ENCODE results near the gene APOBEC3C. TPM values are rescaled to one million over a fixed set of nuclear protein-coding genes. Genes with fewer than 3 reads are reported as not detected.
"Not testable (repeated sequence)": the region's sequence is repeated elsewhere in the genome, so short reads cannot be mapped to it uniquely, and the experiment has no call there.

APOBEC3C gene
- total RNA-seq, 2 experiments from 2014 or later: 13.9 to 14.8 TPM

GRCh38 chr22:39055658-39056057 is 41.6 kb downstream of the APOBEC3C start:
- CTCF ChIA-PET: no interaction called here

GRCh38 chr22:39061290-39061689 is 47.2 kb downstream of the APOBEC3C start:
- H3K27me3 Mint-ChIP-seq; H3K36me3 Mint-ChIP-seq (ENCODE audit: low read depth); H3K9me3 Mint-ChIP-seq; H3K4me1 Mint-ChIP-seq (ENCODE audit: low read depth); intact Hi-C loops (cut with DNase I, micrococcal nuclease); CTCF ChIA-PET; H3K27ac Mint-ChIP-seq; H3K27me3 ChIP-seq (ENCODE audit: control insufficient read depth in 1 of 2, insufficient read depth in 2 of 2, low read length in 2 of 2); ATAC-seq (ENCODE audit: poor library complexity); DNase-seq; H3K4me3 ChIP-seq (ENCODE audit: low read length); H3K4me3 Mint-ChIP-seq; H3K36me3 ChIP-seq (ENCODE audit: insufficient read depth, low read length); POLR2A ChIA-PET; H3K4me1 ChIP-seq (ENCODE audit: insufficient read depth, low read length); H3K27ac ChIP-seq (ENCODE audit: low read depth in 1 of 2, low read length in 2 of 2); H3K9me3 ChIP-seq (ENCODE audit: control insufficient read depth in 1 of 2, insufficient read depth in 1 of 2, low read length in 2 of 2): not testable (repeated sequence)

More at GRCh38 chr22:39055658-39056057, 41.6 kb downstream of the APOBEC3C start:
- no peaks in the 10 kb centered on the region for H3K4me1 ChIP-seq (ENCODE audit: insufficient read depth, low read length)
- intact Hi-C loops (cut with DNase I, micrococcal nuclease): no loop called here
- no peak for ATAC-seq (ENCODE audit: poor library complexity)
- POLR2A ChIA-PET: no interaction called here
- DNase-seq: no peak
- Mint-ChIP-seq H3K4me3 (no peak overlapping the region), H3K27ac (no peak overlapping the region), H3K9me3 (no peaks in the 10 kb centered on the region), H3K4me1 (ENCODE audit: low read depth) (no peaks in the 10 kb centered on the region), H3K36me3 (ENCODE audit: low read depth) (no peaks in the 10 kb centered on the region), H3K27me3 (no peaks in the 10 kb centered on the region)
- H3K36me3 ChIP-seq (ENCODE audit: insufficient read depth, low read length): no peaks in the 10 kb centered on the region
- H3K9me3 ChIP-seq (ENCODE audit: control insufficient read depth in 1 of 2, insufficient read depth in 1 of 2, low read length in 2 of 2): no peaks in the 10 kb centered on the region
- no peak overlapping the region for H3K27ac ChIP-seq (ENCODE audit: low read depth in 1 of 2, low read length in 2 of 2)
- TF ChIP-seq CTCF (IDR thresholded peaks at IDR 0.05): no peak
- no peak overlapping the region for H3K4me3 ChIP-seq (ENCODE audit: low read length)
- H3K27me3 ChIP-seq (ENCODE audit: control insufficient read depth in 1 of 2, insufficient read depth in 2 of 2, low read length in 2 of 2): no peaks in the 10 kb centered on the region

GRCh38 chr22:39061951-39062350 is 47.9 kb downstream of the APOBEC3C start:
- H3K27ac Mint-ChIP-seq; H3K4me1 Mint-ChIP-seq (ENCODE audit: low read depth); H3K27ac ChIP-seq (ENCODE audit: low read depth in 1 of 2, low read length in 2 of 2); H3K36me3 ChIP-seq (ENCODE audit: insufficient read depth, low read length); DNase-seq; H3K4me3 Mint-ChIP-seq; H3K9me3 ChIP-seq (ENCODE audit: control insufficient read depth in 1 of 2, insufficient read depth in 1 of 2, low read length in 2 of 2); intact Hi-C loops (cut with DNase I, micrococcal nuclease); CTCF ChIA-PET; H3K9me3 Mint-ChIP-seq; H3K36me3 Mint-ChIP-seq (ENCODE audit: low read depth); H3K27me3 ChIP-seq (ENCODE audit: control insufficient read depth in 1 of 2, insufficient read depth in 2 of 2, low read length in 2 of 2); POLR2A ChIA-PET; ATAC-seq (ENCODE audit: poor library complexity); H3K27me3 Mint-ChIP-seq; H3K4me1 ChIP-seq (ENCODE audit: insufficient read depth, low read length); H3K4me3 ChIP-seq (ENCODE audit: low read length): not testable (repeated sequence)

GRCh38 chr22:39063904-39064303 is 49.8 kb downstream of the APOBEC3C start:
- H3K9me3 ChIP-seq (ENCODE audit: control insufficient read depth in 1 of 2, insufficient read depth in 1 of 2, low read length in 2 of 2); H3K4me3 ChIP-seq (ENCODE audit: low read length); DNase-seq; H3K4me1 Mint-ChIP-seq (ENCODE audit: low read depth); H3K4me3 Mint-ChIP-seq; H3K27ac ChIP-seq (ENCODE audit: low read depth in 1 of 2, low read length in 2 of 2); H3K27ac Mint-ChIP-seq; intact Hi-C loops (cut with DNase I, micrococcal nuclease); H3K4me1 ChIP-seq (ENCODE audit: insufficient read depth, low read length); H3K27me3 Mint-ChIP-seq; H3K36me3 Mint-ChIP-seq (ENCODE audit: low read depth); H3K27me3 ChIP-seq (ENCODE audit: control insufficient read depth in 1 of 2, insufficient read depth in 2 of 2, low read length in 2 of 2); ATAC-seq (ENCODE audit: poor library complexity); H3K36me3 ChIP-seq (ENCODE audit: insufficient read depth, low read length); H3K9me3 Mint-ChIP-seq: not testable (repeated sequence)
- ChIA-PET POLR2A (interaction anchor here (0.6 kb wide), 1 partner anchor 35 kb away, joined by 3 read pairs; no protein-coding TSS in a partner anchor), CTCF (interaction anchor here (0.6 kb wide), 1 partner anchor 32 kb away, joined by 3 read pairs; no protein-coding TSS in a partner anchor)

GRCh38 chr22:39066442-39067276 is 52.6 kb downstream of the APOBEC3C start:
- H3K4me3 ChIP-seq (ENCODE audit: low read length); H3K4me1 Mint-ChIP-seq (ENCODE audit: low read depth); H3K27me3 Mint-ChIP-seq; H3K4me1 ChIP-seq (ENCODE audit: insufficient read depth, low read length); H3K9me3 Mint-ChIP-seq; H3K9me3 ChIP-seq (ENCODE audit: control insufficient read depth in 1 of 2, insufficient read depth in 1 of 2, low read length in 2 of 2); H3K27ac ChIP-seq (ENCODE audit: low read depth in 1 of 2, low read length in 2 of 2); intact Hi-C loops (cut with DNase I, micrococcal nuclease); H3K27me3 ChIP-seq (ENCODE audit: control insufficient read depth in 1 of 2, insufficient read depth in 2 of 2, low read length in 2 of 2); H3K36me3 ChIP-seq (ENCODE audit: insufficient read depth, low read length); H3K4me3 Mint-ChIP-seq; H3K36me3 Mint-ChIP-seq (ENCODE audit: low read depth); ATAC-seq (ENCODE audit: poor library complexity); POLR2A ChIA-PET; CTCF ChIA-PET; H3K27ac Mint-ChIP-seq; DNase-seq: not testable (repeated sequence)
